LoVo (cell line): ENCODE data around the gene CHAD.
"Not testable (repeated sequence)": the region's sequence is repeated elsewhere in the genome, so short reads cannot be mapped to it uniquely, and the experiment has no call there.

Source experiments
- DNase-seq: peaks from one replicate; pipeline ENCODE4 v3.0.0-alpha.2; 2016; ENCODE audit warnings: low spot score

CHAD gene

DNA sequence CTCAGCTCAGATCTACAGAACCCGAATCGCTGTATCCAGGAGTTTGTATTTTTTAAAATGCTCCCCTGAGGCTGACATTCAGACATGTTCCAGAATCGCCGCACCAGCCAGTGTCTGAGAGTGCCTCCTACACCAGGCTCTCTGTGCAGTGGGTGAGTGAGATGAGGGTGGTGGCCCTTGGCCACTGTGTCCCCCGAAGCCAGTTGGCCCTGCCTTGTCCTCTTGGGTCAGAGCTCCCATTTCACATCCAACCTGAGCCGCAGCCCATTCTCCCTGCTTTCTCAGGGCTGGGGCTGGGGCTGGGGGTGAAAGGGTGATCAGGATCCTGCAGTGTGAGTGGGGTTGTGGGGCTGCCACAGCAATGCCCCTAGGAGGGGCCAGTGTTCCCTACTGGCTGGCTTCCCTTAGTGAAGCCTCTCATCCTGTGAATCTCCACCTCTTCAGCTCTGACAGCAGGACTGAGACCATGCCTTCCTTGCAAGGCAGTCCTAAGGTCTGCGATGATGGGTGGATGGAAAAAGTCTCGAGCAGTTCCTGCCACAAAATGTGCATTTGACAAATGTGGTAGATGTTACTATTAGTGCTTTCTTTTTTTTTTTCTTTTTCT is 26.6 kb upstream of the CHAD start:
- DNase-seq: no peak

DNA sequence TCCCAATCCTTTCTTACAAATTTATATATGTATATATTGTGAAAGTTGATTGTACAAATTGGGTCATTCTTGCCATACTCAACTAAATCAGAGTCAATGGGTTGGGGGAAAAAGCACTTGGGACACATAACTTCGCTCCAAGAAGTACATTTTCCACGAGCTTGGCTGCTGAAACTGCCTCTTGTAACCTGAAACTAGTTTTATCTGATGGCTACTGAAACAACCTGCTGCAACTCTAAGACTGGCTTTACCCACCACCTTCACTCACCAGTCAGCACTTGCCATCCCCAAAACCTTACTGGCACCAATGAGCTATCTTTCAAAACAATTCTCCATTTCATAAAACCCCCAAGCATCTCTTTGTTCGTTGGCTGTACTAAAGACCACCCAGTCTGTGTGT is 25.1 kb upstream of the CHAD start:
- no peak for DNase-seq

GRCh38 chr17:50492214-50492613 is 23.5 kb upstream of the CHAD start:
- no peak for DNase-seq

DNA sequence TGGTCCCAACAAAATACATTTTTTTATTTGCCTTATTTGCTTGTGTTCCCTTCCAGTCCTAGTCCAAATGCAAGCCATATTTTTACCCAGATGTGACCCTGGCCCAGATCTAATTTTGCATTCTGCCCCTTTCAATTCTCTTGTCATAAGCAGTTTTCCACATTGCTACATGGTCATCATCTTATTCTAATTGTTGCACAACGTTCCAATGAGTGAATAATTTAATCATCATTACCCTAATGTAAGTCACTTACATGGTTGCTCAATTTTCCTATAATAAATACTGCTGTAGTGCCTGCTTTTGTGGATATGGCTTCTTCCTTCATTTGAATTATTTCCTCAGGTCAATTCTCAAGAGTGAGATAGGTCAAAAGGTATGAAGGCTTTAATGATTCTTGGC is 22.8 kb upstream of the CHAD start:
- DNase-seq: no peak

- no peak for DNase-seq
Measured at GRCh38 chr17:50488880-50489279, 20.2 kb upstream of the CHAD start.

GRCh38 chr17:50487213-50488096 is 18.8 kb upstream of the CHAD start:
- no peak for DNase-seq

GRCh38 chr17:50484386-50485155 is 15.9 kb upstream of the CHAD start:
- no peak for DNase-seq

DNA sequence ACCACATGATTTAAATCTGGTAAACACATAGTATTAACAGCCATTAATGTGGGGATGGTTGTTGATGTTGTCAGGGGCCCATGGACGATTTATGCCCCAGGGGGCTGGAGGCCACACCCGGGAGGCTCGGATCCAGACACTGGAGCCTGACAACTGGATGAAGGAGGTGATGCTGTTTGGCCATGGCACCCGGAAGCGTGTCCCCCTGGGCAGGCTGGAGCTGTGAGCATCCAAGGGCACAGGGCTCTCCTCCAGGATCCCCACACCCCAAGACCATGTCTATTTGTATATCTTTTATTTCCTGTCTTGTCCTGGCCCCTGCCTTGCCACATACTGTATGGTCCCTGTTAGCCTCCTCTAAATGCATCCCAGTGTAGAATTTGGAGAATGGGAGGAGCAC is 14.6 kb upstream of the CHAD start:
- DNase-seq: no peak

DNA sequence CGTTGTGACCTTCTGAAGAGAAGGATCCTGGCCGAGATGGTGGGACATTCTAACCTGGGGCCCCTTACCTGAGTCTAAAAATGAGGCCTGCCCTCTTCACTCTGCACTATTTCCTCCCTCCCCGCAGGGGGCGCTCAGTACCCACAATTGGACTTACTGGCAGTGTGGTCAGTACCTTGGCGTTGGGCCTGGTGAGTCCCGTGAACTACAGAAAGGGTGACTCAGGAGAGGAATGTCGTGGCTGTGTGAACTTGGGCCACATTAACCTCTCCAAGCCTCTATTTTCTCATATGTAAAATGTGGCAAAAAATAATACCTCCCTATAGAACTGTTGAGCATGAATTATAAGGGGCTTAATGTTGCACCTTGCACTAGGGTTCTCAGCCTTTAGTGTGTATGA is 13.8 kb upstream of the CHAD start:
- DNase-seq: peak; percentile 92

DNA sequence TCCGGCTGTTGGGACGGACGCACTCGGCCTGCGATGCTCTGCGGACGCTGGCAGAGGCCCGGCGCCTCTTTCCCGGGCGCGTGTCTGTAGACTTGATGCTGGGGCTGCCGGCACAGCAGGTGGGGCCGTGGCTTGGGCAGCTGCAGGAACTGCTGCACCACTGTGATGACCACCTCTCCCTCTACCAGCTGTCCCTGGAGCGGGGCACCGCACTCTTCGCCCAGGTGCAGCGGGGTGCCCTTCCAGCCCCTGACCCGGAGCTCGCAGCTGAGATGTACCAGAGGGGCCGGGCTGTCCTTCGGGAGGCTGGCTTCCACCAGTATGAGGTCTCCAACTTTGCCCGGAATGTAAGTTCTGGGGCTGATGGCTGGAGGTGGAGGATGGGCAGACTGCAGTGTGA is 13.4 kb upstream of the CHAD start:
- DNase-seq: no peak

DNA sequence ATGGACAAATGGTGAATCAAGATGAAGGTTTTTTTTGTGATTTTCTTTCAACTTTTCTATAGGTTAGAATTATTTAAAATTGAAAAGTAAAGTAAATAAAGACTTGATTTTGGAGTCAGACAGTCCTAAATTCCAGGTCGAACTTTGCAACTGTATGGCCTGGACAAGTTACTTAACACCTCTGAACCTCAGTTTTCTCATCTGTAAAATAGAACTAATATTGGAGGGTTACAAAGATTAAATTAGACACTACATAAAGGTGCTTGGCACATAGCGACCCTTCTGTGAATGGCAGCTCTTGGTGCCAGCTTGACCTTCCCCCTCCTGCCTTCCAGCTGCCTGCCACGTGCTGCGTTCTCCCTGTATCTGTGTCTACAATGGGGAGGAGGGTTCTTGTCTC is 13.0 kb upstream of the CHAD start:
- DNase-seq: no peak

DNA sequence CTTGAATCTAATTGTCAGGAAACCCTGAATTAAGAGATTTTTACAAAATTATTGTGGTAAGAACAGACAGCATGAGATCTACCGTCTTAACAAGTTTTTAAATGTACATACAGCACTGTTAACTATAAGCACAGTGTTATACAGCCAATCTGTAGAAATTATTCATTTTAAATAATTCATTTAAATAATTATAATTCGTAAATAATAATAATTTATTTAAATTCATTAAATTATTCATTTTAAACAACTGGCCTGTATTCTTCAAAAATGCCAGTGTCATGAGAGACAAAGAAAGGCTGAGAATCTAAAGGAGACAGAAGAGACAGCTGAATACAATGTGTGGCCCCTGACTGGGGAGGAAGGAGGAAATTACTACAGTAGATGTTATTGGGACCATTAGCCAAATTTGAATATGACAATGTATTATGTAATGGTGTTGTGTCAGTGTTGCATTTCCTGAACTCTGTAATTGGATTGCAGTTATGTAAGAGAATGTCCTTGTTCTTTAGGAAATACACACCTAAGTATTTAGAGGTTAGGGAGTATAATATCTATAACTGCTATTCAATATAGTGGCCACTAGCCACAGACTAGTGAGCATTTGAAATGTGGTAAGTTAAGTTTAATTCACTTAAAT is 12.3 kb upstream of the CHAD start:
- DNase-seq: no peak

DNA sequence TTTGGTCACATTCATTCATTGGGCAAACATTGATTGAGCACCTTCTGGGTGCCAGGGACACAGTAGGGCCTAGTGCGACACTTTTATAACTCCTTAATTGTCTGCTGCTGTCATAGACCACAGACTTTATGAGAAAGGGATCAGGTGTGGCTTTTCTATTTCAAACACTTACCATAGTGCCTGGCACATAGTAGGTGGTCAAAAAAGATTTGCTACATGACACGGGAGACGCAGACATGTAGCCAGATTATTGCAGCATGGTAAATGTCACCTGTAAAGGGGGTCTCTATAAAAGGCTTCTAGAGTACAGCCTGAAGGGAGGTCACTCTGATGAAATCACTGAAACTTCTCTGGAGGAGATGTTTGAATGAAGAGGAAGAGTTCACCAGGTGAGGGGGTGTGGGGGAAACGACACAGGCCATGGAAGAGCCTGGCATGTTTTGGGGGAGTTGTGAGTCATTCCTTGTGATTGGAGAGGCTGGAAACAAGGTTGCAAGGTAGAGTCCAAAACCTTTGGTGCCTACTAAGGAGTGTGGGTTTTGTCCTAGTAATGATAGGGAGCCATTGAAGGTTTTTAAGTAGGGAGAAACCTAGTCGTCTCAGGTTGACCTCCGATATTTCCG is 11.6 kb upstream of the CHAD start:
- DNase-seq: no peak

DNA sequence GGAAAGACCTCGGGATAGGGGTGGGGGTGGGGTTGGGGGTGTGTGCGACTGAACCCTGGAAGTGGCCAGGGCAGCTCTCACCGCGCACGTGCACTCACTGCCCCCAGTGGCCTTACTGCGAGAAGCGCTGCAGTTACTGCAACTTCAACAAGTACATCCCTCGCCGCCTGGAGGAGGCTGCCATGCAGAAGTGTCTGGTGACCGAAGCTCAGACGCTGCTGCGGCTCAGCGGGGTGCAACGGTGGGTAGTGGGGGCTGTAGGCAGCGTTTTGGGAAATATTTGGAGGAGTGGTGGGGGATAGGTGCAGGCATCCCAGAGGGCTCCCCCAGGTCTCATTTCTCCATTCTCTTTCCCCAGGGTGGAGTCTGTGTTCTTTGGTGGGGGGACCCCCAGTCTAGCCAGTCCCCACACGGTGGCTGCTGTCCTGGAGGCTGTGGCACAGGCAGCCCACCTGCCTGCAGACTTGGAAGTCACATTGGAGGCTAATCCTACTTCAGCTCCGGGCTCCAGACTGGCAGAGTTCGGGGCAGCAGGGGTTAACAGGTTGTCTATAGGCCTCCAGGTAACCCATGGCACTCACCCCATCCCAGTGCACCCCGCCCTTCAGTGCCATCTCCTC is 11.0 kb upstream of the CHAD start:
- DNase-seq: peak; percentile 81

DNA sequence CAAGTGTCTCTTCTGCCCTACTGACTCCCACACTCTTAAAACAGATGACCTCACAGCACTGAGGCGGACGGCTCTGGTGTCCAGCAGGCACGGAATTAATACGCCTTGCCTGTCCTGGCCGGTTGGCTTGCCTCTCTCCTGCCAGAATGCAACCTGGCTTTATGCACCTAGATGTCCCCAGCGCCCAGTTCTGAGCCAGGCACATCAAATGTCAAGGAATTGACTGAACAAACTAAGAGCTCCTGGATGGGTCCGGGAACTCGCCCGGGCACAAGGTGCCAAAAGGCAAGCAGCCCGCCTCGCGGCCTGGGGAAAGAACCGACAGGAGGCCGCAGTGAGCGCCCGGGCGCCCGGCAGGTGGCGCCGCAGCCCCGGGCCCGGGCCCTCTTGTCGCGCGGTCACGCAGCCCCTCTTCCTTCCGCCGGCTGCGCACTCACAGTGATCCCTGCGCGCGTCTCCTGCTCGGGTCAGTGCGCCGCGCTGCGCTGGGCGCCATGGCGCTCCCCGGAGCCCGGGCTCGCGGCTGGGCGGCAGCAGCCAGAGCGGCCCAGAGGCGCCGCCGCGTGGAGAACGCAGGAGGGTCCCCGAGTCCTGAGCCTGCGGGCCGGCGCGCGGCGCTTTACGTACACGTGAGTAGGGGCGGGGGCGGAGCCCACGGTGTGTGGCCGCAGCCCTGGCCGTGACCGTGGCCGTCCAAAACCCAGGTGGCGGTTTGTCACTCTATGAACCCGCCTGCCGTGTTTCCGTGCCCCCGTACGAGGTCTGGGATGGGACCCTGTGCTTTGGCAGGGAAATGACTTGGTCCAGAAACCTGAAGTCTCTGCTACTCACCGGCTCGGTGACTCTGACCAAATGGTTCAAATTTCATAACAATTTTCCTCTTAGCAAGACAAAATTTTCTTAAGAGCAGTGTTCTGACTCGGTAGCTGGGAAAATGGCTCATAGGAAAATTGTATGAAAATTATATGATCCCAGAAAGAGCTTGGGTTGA is 10.0 kb upstream of the CHAD start, which contains the start of gene RSAD1:
TSS of gene RSAD1 (plus strand) at position 470 of the 991 bp plus-strand sequence. CDS start at position 495, 25 bp downstream.
- peak; percentile 91 for DNase-seq

- no peak for DNase-seq
Measured at GRCh38 chr17:50477976-50478375, 9.3 kb upstream of the CHAD start.

- no peak for DNase-seq
Measured at GRCh38 chr17:50476545-50477315, 8.1 kb upstream of the CHAD start.

GRCh38 chr17:50475775-50476544 is 7.3 kb upstream of the CHAD start:
- not testable (repeated sequence) for DNase-seq

DNA sequence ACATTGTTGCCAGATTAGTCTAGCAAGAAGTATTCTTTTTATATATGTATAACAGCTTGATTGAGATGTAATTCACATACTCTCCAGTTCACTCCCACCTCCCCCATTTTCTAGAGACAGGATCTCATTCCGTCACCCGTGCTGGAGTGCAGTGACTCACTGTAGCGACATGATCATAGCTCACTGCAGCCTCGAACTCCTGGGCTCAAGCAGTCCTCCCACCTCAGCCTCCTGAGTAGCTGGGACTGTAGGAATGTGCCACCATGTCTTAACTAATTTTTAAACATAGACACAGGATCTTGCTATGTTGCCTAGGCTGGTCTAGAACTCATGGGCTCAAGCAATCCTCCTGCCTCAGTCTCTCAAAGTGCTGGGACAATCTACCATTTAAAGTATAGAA is 6.7 kb upstream of the CHAD start:
- DNase-seq: no peak
